ENCODE measurements around the gene ITPRID1.

- TF ChIP-seq, protein P1, sequence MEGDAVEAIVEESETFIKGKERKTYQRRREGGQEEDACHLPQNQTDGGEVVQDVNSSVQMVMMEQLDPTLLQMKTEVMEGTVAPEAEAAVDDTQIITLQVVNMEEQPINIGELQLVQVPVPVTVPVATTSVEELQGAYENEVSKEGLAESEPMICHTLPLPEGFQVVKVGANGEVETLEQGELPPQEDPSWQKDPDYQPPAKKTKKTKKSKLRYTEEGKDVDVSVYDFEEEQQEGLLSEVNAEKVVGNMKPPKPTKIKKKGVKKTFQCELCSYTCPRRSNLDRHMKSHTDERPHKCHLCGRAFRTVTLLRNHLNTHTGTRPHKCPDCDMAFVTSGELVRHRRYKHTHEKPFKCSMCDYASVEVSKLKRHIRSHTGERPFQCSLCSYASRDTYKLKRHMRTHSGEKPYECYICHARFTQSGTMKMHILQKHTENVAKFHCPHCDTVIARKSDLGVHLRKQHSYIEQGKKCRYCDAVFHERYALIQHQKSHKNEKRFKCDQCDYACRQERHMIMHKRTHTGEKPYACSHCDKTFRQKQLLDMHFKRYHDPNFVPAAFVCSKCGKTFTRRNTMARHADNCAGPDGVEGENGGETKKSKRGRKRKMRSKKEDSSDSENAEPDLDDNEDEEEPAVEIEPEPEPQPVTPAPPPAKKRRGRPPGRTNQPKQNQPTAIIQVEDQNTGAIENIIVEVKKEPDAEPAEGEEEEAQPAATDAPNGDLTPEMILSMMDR (conservative IDR thresholded peaks at IDR 0.05; ENCODE audit: low read depth, low read length), result no peak
- TF ChIP-seq EZH2 (IDR thresholded peaks at IDR 0.05; ENCODE audit: low read length, unreplicated experiment), result no peak
These were observed 39.8 kb downstream of the ITPRID1 start for GRCh38 chr7:31553661-31554081.
